AG04450 (cell line): ENCODE results near the gene PDE4D. TPM values are rescaled to one million over a fixed set of nuclear protein-coding genes. Genes with fewer than 3 reads are reported as not detected.

ENCODE experiments used
- CTCF ChIA-PET: fragments of 300-600, 350-600 bp; formaldehyde crosslinking; extraction: SDS; loops from one replicate; lab custom pipeline; 2022; ENCODE audit warnings: antibody characterized with exemption, inconsistent platforms; lab: Charles Lee
- POLR2A ChIA-PET: fragments of 350-600 bp; formaldehyde crosslinking; extraction: SDS; loops from one replicate; lab custom pipeline; 2021; ENCODE audit warnings: antibody characterized with exemption, inconsistent platforms; lab: Yijun Ruan, JAX
- DNase-seq: peaks from one replicate; pipeline ENCODE4 v3.0.0-alpha.2; 2011; ENCODE audit warnings: low read depth, low spot score
- H3K27ac ChIP-seq: one replicate; pipeline ENCODE4 v1.5.1; 2012; ENCODE audit warnings: low read depth, low read length, control low read depth
- H3K27me3 ChIP-seq: one replicate; pipeline ENCODE4 v1.6.0; 2012; ENCODE audit warnings: low read length; ENCODE audit not compliant: control insufficient read depth, insufficient read depth
- H3K4me3 ChIP-seq: 2 replicates; pipeline ENCODE4 v1.5.1; 2011; ENCODE audit warnings: mild to moderate bottlenecking, low read depth, low read length, control low read depth
- H3K9me3 ChIP-seq: 2 replicates; pipeline ENCODE4 v1.5.1; 2012; ENCODE audit warnings: low read length; ENCODE audit not compliant: control insufficient read depth, insufficient read depth
- polyA plus RNA-seq: library from polyadenylated mRNA; depleted of rRNA; stranded (reverse); fragments of >200 nt; gene quantifications from 2 replicates; pipeline ENCODE4 v1.2.3, GENCODE V29; 2011
- TF ChIP-seq, protein P1 (sequence below): IDR thresholded peaks from 2 replicates; pipeline ENCODE4 v1.5.1; 2011; ENCODE audit warnings: low read depth, low read length, control low read depth, inconsistent platforms

The PDE4D gene
- polyA plus RNA-seq, 1 experiment = 12.0 TPM

DNA sequence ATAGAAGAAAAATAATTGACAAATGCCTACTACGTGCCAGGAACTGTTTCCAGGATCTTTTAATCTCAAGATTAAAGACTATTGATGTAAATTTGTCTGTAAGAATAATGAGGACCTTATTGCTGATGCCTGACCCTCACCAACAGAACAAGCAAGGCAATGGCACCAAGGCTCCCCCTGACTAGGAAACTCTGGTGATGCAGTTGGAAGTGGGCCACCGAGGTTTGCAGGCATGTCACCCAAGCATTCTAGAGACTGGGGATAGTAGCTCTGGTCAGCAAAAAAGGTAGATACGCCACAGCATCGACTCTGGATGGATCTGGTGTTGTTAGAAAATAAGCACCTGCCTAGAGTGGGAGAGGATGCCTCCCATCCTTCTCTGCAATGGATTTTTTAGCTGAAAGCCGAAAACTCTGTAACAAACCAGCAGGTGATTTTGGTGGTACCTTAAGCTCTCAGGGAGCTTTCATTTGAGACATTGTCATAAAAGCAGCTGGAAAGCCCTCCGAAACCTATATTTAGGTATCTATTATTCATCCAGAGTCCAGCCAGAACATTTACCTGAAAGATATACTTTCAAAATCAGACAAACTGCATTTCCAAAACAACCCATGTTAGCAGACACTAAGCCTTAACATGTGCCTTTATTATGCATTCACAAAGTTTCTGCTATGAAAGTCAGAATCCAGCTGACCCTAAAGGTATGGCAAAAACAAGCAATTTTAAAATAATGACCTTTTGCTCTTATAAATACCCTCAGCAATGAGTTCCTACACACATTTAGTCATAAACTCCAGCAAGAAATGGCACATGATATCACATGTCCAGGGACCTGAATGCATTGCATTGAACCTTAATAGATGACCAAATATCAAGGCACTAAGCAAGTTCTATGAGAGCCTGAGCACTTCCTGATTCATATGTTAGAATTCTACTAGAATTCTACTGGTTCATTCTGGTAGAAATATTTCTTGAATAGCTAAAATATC is 308.4 kb downstream of the PDE4D start:
- Histone ChIP-seq H3K4me3 (no peak overlapping the region), H3K27ac (no peak overlapping the region), H3K9me3 (no peaks in the 10 kb centered on the region), H3K27me3 (no peaks in the 10 kb centered on the region)
- TF ChIP-seq, protein P1, sequence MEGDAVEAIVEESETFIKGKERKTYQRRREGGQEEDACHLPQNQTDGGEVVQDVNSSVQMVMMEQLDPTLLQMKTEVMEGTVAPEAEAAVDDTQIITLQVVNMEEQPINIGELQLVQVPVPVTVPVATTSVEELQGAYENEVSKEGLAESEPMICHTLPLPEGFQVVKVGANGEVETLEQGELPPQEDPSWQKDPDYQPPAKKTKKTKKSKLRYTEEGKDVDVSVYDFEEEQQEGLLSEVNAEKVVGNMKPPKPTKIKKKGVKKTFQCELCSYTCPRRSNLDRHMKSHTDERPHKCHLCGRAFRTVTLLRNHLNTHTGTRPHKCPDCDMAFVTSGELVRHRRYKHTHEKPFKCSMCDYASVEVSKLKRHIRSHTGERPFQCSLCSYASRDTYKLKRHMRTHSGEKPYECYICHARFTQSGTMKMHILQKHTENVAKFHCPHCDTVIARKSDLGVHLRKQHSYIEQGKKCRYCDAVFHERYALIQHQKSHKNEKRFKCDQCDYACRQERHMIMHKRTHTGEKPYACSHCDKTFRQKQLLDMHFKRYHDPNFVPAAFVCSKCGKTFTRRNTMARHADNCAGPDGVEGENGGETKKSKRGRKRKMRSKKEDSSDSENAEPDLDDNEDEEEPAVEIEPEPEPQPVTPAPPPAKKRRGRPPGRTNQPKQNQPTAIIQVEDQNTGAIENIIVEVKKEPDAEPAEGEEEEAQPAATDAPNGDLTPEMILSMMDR = no peak
- CTCF ChIA-PET = no interaction called here
- POLR2A ChIA-PET = no interaction called here
- no peak for DNase-seq

DNA sequence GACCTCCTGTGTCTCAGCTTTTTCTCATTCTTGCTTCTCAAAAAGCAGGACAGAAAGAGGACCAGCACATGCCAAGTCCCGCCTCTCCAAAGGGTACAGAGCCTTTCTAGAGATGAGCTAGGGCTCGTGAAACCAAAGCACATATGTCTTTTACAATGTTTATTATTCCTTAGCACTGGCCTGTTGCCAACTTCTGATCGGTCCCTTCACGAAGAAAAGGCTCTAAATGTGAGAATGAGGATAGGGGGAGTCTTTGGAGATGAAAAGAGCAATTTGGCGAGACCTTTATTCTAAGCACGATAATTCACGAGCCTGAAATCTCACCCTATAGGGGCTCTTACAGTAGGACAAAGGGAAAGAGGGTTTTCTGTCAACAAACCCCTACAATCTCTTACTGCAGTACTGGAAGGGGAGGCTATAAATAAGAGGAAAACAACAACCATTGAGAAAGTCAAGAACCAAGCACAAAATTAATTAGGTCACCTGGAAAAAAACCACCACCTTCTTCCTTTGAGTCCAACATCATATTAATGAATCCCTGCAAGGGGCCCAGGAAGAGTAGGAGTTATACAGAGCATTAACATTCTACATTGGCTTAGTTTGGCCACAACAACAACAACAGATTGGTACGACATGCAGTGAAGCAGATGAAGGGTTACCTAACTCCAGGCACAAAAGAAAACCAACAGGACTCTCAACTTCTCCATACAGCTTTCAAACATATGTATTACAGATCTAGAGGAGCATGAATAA is 309.5 kb downstream of the PDE4D start:
- H3K4me3 ChIP-seq = no peak overlapping the region
- no peaks in the 10 kb centered on the region for H3K27me3 ChIP-seq
- ChIA-PET CTCF (interaction anchor here (0.9 kb wide), 1 partner anchor 193 kb away, joined by 3 read pairs; no protein-coding TSS in a partner anchor), POLR2A (no interaction called here)
- TF ChIP-seq, protein P1 = no peak
- H3K27ac ChIP-seq = no peak overlapping the region
- no peak for DNase-seq
- no peaks in the 10 kb centered on the region for H3K9me3 ChIP-seq

DNA sequence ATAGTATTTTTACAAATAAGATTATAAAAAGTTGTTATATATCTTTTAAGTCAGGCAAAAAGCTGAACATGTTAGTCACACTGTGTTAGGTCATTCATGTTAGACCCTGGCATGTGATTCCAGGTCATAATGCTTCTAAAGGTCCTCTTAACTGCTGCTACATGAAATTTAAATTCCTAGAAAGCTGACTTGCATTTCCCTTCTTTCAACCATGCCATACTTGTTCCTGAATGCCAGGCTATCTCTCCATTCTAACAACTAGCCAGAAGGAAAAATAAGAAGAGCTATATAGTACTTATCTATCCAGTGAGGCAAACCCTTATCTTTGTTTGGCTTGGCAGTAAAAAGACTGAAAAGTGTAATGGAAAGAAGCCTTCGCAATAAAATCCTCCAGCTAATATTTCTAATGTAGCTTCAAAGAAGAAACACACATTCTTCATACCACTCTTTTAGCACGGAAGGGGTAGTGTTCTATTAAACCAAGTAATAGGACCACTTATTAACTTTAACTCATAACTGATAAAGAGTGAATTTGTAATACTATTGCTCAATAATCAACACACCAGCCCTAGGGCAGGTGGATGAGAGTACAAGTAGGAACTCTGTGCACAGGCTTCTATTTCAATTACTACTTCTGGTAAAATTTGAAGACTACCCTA is 310.2 kb downstream of the PDE4D start:
- DNase-seq = no peak
- ChIA-PET CTCF (interaction anchor here (0.9 kb wide), 1 partner anchor 193 kb away, joined by 3 read pairs; no protein-coding TSS in a partner anchor), POLR2A (no interaction called here)
- Histone ChIP-seq H3K27ac (no peak overlapping the region), H3K9me3 (no peaks in the 10 kb centered on the region), H3K27me3 (no peaks in the 10 kb centered on the region), H3K4me3 (no peak overlapping the region)
- TF ChIP-seq, protein P1 = no peak

DNA sequence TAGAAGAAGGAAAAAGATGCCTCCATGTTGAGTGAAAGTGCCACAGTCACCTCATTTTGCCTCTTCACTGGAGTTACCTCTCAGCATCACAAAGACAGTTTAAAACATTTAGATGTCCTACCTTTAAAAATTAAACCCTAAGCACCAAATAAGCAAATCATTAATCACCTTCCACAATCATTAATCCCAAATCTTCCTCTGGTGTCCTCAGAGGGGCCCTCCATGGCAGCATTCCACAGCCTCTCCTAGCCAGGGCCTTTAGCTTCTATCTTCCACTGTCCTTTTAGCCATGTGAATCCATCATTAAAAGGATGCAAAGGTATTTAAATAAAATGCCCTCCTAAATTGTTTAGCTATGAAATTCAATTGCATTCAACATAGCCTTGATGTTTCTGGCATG is 310.8 kb downstream of the PDE4D start:
- TF ChIP-seq, protein P1 = no peak
- no peaks in the 10 kb centered on the region for H3K27me3 ChIP-seq
- ChIA-PET CTCF (interaction anchor here (0.9 kb wide), 1 partner anchor 192 kb away, joined by 3 read pairs; no protein-coding TSS in a partner anchor), POLR2A (no interaction called here)
- no peaks in the 10 kb centered on the region for H3K9me3 ChIP-seq
- H3K4me3 ChIP-seq = no peak overlapping the region
- no peak for DNase-seq
- H3K27ac ChIP-seq = no peak overlapping the region
